Upper lobe of right lung (tissue), 1 donor: ENCODE results near the gene STK17A. TPM values are rescaled to one million over a fixed set of nuclear protein-coding genes. Genes with fewer than 3 reads are reported as not detected.
A peak's percentile ranks its signal among the peaks of the same experiment; 100 is the strongest.
"Not testable (repeated sequence)": the region's sequence is repeated elsewhere in the genome, so short reads cannot be mapped to it uniquely, and the experiment has no call there.

Experiments used
- ATAC-seq: fragments of 200-7000 bp; cut with Tn5 transposase; one replicate; pipeline ENCODE4 v1.9.1; 2020; ENCODE audit warnings: mild to moderate bottlenecking, moderate library complexity
- DNase-seq: peaks from one replicate; pipeline ENCODE4 v3.0.0-alpha.2; 2020
- H3K27ac ChIP-seq: fragments of 200-600 bp; one replicate; pipeline ENCODE4 v1.8.0; 2022
- H3K27me3 ChIP-seq: fragments of 200-600 bp; one replicate; pipeline ENCODE4 v1.8.0; 2022; ENCODE audit warnings: mild to moderate bottlenecking
- H3K36me3 ChIP-seq: fragments of 200-600 bp; one replicate; pipeline ENCODE4 v1.8.0; 2022
- H3K4me1 ChIP-seq: fragments of 200-600 bp; one replicate; pipeline ENCODE4 v1.8.0; 2022
- H3K4me3 ChIP-seq: fragments of 200-600 bp; one replicate; pipeline ENCODE4 v1.8.0; 2022; ENCODE audit warnings: mild to moderate bottlenecking
- H3K9me3 ChIP-seq: fragments of 200-600 bp; one replicate; pipeline ENCODE4 v1.8.0; 2022
- intact Hi-C: fragments of 100-400 bp; cut with DNase I; formaldehyde crosslinking; loops from one replicate; pipeline ENCODE4 v1.11.0; 2022
- total RNA-seq: library from RNA; stranded (reverse); fragmentation: NEBNext Ultra II Directional; extraction: Animal tissue kit (Norgen Biotek cat#: 25700); gene quantifications from one replicate; pipeline ENCODE4 v1.2.1, GENCODE V29; 2021
- TF ChIP-seq, protein P1 (sequence below): fragments of 200-600 bp; IDR thresholded peaks from one replicate; pipeline ENCODE4 v1.8.0; 2022; ENCODE audit warnings: antibody characterized with exemption
- donor health status: DM: no; HTN: yes; CAD: no; lungs with severe emphysema.

Gene STK17A
- total RNA-seq, 1 donor from 2014 or later: 35.4 TPM

DNA sequence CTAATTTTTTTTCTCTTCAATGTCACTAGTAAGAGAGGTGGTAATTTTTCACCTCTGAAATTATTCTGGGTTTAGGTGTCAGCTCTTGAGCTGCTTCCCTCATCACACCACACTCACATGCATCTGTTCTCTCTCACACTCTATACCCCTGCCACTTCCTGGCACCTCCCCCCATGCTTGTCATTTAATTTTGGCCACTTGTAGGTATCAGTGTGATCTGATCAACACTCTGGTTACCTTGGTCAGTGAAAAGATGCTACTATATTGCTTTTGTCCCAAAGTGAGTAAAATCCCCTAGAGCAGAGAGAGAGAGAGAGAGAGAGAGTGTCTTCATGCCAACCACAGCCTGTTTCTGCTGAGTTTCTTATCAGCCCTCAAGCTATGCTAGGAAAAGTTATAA is 42.5 kb downstream of the STK17A start:
- TF ChIP-seq, protein P1, sequence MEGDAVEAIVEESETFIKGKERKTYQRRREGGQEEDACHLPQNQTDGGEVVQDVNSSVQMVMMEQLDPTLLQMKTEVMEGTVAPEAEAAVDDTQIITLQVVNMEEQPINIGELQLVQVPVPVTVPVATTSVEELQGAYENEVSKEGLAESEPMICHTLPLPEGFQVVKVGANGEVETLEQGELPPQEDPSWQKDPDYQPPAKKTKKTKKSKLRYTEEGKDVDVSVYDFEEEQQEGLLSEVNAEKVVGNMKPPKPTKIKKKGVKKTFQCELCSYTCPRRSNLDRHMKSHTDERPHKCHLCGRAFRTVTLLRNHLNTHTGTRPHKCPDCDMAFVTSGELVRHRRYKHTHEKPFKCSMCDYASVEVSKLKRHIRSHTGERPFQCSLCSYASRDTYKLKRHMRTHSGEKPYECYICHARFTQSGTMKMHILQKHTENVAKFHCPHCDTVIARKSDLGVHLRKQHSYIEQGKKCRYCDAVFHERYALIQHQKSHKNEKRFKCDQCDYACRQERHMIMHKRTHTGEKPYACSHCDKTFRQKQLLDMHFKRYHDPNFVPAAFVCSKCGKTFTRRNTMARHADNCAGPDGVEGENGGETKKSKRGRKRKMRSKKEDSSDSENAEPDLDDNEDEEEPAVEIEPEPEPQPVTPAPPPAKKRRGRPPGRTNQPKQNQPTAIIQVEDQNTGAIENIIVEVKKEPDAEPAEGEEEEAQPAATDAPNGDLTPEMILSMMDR: no peak
- DNase-seq (no peak), ATAC-seq (peak; percentile 70)
- Histone ChIP-seq H3K27ac (no peak overlapping the region), H3K9me3 (no peaks in the 10 kb centered on the region), H3K4me1 (peaks cover 3% of the 10 kb centered on the region), H3K27me3 (no peaks in the 10 kb centered on the region), H3K36me3 (peaks cover 59% of the 10 kb centered on the region), H3K4me3 (no peak overlapping the region)
- intact Hi-C loops: no loop called here

DNA sequence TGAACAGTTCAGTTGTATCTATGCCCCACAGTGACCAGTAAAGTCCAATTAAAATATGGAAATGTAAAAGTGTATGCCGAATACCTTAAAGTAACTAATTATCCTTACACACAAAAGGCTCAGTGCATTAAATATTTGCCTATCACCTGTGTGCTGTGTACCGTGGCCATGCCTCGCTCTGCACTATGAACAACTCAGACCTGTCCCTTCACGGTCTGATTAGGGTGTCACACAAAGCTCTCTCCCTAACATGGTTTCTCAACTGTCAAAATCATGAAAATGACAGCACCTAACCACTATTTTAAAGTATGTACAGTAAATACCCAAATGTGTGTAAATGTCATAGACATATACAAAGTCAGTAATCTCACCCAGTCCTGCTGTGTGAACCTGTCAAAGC is 43.1 kb downstream of the STK17A start:
- H3K36me3 ChIP-seq: peaks cover 63% of the 10 kb centered on the region
- H3K27me3 ChIP-seq: no peaks in the 10 kb centered on the region
- TF ChIP-seq, protein P1: no peak
- no peak for DNase-seq
- no peaks in the 10 kb centered on the region for H3K9me3 ChIP-seq
- peaks cover 3% of the 10 kb centered on the region for H3K4me1 ChIP-seq
- no peak overlapping the region for H3K4me3 ChIP-seq
- ATAC-seq: peak; percentile 47
- H3K27ac ChIP-seq: peak overlapping the region; percentile 30
- intact Hi-C loops: no loop called here

DNA sequence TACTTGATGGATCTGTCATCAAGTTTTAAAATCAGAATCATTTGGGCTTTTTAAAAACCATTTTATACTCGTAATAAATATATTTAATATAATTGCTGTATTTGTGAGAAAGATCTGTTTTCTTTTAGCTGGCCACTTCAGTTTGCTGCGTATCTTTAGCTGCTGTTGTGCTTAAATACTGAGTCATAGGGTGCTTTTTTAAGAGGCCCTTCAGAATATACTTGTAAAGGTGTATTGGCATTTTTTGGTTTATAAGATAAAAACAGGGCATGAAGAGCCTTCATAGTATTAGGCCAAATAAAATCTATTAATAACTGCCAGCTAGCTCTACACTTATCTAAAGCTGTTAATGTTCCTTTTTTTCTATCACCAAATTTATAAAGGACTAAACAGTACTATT is 43.8 kb downstream of the STK17A start:
- Histone ChIP-seq H3K4me1 (peaks cover 3% of the 10 kb centered on the region), H3K9me3 (no peaks in the 10 kb centered on the region), H3K36me3 (peaks cover 70% of the 10 kb centered on the region), H3K27me3 (no peaks in the 10 kb centered on the region), H3K27ac (peak overlapping the region; percentile 30), H3K4me3 (no peak overlapping the region)
- DNase-seq: no peak
- TF ChIP-seq, protein P1: no peak
- intact Hi-C loops: no loop called here
- ATAC-seq: peak; percentile 49

DNA sequence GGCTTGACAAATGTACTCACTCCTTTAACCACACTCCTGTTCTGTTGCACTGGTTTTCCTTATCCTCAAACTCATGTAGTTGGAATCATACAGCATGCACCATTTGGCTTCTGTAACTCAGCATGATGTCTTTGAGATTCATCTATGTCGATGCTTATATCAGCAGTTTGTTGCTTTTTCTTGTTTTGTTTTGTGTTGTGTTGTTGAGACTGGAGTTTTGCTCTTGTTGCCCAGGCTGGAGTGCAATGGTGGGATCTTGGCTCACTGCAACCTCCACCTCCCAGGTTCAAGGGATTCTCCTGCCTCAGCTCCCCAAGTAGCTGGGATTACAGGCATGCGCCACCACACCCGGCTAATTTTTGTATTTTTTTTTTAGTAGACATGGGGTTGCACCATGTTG is 44.9 kb downstream of the STK17A start:
- H3K27ac ChIP-seq, H3K27me3 ChIP-seq, ATAC-seq, H3K4me3 ChIP-seq, H3K9me3 ChIP-seq, H3K4me1 ChIP-seq, intact Hi-C loops, DNase-seq: not testable (repeated sequence)
- H3K36me3 ChIP-seq: peaks cover 76% of the 10 kb centered on the region

DNA sequence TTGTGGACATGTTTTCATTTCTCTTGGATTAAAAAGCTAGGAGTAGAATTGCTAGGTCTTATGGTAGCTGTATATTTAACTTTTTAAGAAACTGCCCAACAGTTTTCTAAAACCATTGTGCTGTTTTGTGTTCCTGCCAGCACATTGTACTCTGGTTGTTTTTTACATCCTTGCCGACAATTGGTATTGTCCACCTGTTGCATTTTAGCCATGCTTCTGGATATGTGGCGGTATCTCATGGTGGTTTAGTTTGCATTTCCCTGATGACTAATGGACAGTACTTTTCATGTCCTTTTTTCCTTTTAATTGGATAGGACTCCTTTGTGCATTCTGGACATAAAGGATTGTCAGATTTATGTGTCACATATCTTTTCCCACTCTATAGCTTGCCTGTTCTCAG is 45.5 kb downstream of the STK17A start:
- Histone ChIP-seq H3K4me3 (no peak overlapping the region), H3K4me1 (peaks cover 3% of the 10 kb centered on the region), H3K9me3 (no peaks in the 10 kb centered on the region), H3K36me3 (peaks cover 80% of the 10 kb centered on the region), H3K27ac (no peak overlapping the region), H3K27me3 (no peaks in the 10 kb centered on the region)
- no peak for ATAC-seq
- DNase-seq: no peak
- intact Hi-C loops: no loop called here
- TF ChIP-seq, protein P1: no peak

DNA sequence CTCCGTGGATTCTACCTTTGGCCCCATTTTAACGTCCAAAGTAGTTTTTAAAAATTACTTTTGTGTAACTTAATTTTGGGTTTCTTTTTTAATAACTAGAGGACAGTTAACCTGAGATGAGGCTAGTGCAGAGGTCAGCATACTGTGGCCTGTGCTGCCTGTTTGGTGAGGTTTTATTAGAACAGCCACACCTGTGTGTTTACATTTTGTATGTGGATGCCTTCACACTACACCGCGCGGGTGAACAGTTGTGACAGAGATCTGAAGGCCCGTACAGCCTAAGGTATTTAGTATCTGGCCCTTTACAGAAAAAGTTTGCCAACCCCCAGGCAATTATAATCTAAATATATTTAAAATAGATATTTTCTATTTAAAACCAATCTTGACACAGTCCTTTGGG is 46.9 kb downstream of the STK17A start:
- no peaks in the 10 kb centered on the region for H3K27me3 ChIP-seq
- H3K4me3 ChIP-seq: no peak overlapping the region
- H3K27ac ChIP-seq: no peak overlapping the region
- peaks cover 3% of the 10 kb centered on the region for H3K4me1 ChIP-seq
- TF ChIP-seq, protein P1: no peak
- intact Hi-C loops: no loop called here
- H3K9me3 ChIP-seq: no peaks in the 10 kb centered on the region
- H3K36me3 ChIP-seq: peaks cover 67% of the 10 kb centered on the region
- ATAC-seq (peak; percentile 47), DNase-seq (no peak)
